ENCODE data around the gene MALRD1. TPM values are rescaled to one million over a fixed set of nuclear protein-coding genes. Genes with fewer than 3 reads are reported as not detected.

Gene MALRD1
- total RNA-seq, 2 experiments from 2014 or later: not detected

DNA sequence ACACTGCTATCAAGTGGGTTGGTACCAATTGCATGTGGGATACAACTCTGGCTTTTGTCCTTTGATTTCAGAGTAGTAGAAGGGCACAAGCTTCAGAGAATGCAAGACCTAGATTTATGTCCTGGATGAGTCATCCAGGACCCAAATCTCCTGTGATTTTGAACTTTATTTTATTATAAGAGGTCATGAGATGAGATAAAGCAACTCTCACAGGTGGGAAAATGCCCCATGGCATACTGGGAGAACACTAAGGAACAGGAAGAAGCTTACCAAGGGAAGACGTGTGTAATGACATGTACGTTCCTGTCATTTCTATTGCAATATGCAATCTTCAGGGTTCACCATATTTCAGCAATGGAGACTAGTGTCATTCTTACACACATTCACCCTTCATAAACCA, 966 bp downstream of the MALRD1 start:
- ChIA-PET POLR2A (no interaction called here), CTCF (no interaction called here)
- Mint-ChIP-seq H3K9me3 (peaks cover 3% of the 10 kb centered on the region), H3K4me1 (no peaks in the 10 kb centered on the region), H3K27ac (no peak overlapping the region), H3K27me3 (no peaks in the 10 kb centered on the region), H3K4me3 (no peak overlapping the region), H3K36me3 (ENCODE audit: low read depth) (no peaks in the 10 kb centered on the region)
- no peak for DNase-seq

DNA sequence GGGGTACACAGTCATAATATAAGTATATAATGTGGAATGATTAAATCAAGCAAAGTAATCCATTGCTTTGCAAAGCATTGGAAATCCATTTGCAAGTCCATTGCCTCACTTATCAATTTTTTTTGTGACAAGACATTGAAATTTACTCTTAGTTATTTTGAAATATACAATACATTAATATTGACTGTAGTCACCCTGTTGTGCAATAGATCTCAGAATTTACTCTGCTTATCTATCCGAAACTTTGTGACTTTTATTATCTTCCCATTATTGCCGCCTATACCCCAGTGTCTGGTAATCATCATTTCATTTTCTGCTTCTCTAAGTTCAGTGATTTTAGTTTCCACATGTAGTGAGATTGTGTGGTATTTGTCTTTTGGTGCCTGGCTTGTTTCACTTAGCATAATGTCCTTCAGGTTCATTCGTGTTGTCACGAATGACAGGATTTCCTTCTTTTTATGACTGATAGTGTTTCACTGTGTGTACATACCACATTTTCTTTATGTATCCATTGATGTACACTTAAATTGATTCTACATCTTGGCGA, 5.8 kb downstream of the MALRD1 start:
- no peak for DNase-seq
- no peaks in the 10 kb centered on the region for H3K27me3 Mint-ChIP-seq
- H3K27ac Mint-ChIP-seq: no peak overlapping the region
- H3K4me1 Mint-ChIP-seq: no peaks in the 10 kb centered on the region
- H3K36me3 Mint-ChIP-seq (ENCODE audit: low read depth): no peaks in the 10 kb centered on the region
- ChIA-PET CTCF (no interaction called here), POLR2A (no interaction called here)
- H3K4me3 Mint-ChIP-seq: no peak overlapping the region
- peaks cover 6% of the 10 kb centered on the region for H3K9me3 Mint-ChIP-seq

DNA sequence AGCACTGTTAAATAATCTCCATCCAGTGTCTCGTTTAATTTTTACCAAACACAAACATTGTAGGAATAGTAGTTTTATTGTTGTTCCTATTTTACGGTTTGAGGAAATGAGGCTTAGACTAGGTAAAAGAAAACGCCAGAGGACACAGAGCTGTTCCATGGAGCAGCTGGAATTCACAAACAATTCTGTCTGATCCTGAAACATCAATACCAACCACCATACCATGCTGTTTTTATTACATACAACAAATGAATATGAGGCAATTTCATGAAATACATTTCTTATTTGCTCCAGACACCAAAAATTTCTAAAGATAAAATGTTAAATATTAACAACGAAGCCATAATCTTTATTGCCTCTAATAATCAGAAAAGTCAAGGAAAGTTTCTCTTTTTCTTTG, 9.4 kb downstream of the MALRD1 start:
- Mint-ChIP-seq H3K4me1 (no peaks in the 10 kb centered on the region), H3K4me3 (no peak overlapping the region), H3K9me3 (peaks cover 11% of the 10 kb centered on the region), H3K27me3 (no peaks in the 10 kb centered on the region), H3K27ac (no peak overlapping the region), H3K36me3 (ENCODE audit: low read depth) (no peaks in the 10 kb centered on the region)
- CTCF ChIA-PET: no interaction called here
- POLR2A ChIA-PET: no interaction called here
- no peak for DNase-seq

DNA sequence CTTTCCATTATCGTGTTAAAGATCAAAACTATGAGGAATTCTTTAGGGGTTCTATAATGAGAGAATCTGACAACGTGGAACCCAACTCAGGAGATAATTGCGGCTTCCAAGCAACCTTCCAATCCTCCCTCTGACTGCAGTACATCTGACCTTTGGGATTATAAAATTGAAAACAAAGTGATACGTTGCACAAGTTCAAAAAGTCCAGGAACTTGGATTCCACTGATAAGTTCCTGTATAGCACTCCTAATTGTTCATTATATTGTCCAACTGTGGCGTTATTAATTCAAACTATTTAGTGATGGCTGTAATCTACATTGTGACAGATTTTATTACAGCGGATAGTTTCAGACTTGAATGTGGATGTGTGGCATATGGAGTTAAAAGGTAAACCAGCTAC, 15.4 kb downstream of the MALRD1 start:
- H3K4me3 Mint-ChIP-seq: no peak overlapping the region
- DNase-seq: no peak

DNA sequence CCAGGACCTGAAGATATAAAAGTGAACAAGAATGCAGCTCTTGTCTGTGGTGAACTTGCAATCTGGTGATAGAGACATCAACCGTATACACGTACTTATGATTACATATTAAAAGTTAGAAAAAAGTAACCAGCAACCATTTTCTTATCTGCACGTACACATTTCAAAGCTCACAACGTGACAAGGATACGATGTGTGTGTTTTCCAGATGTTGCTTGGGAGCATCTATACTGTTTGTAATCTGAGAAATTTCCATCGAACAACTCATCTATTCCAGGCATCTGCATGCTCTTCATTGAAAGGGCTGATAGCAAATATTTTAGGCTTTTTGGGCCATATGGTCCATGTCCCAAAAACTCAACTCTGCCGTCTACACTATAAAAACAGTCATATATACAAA, 23.3 kb downstream of the MALRD1 start:
- CTCF ChIA-PET: no interaction called here
- H3K4me3 Mint-ChIP-seq: no peak overlapping the region
- peaks cover 3% of the 10 kb centered on the region for H3K9me3 Mint-ChIP-seq
- POLR2A ChIA-PET: no interaction called here
- no peak for DNase-seq
- no peaks in the 10 kb centered on the region for H3K36me3 Mint-ChIP-seq (ENCODE audit: low read depth)
- H3K27me3 Mint-ChIP-seq: no peaks in the 10 kb centered on the region
- H3K4me1 Mint-ChIP-seq: no peaks in the 10 kb centered on the region
- no peak overlapping the region for H3K27ac Mint-ChIP-seq

More for the DNA sequence above, 15.4 kb downstream of the MALRD1 start:
- no peaks in the 10 kb centered on the region for H3K4me1 Mint-ChIP-seq
- no peaks in the 10 kb centered on the region for H3K27me3 Mint-ChIP-seq
- ChIA-PET POLR2A (no interaction called here), CTCF (no interaction called here)
- H3K27ac Mint-ChIP-seq: no peak overlapping the region
- H3K9me3 Mint-ChIP-seq: peaks cover 13% of the 10 kb centered on the region
- H3K36me3 Mint-ChIP-seq (ENCODE audit: low read depth): no peaks in the 10 kb centered on the region

DNA sequence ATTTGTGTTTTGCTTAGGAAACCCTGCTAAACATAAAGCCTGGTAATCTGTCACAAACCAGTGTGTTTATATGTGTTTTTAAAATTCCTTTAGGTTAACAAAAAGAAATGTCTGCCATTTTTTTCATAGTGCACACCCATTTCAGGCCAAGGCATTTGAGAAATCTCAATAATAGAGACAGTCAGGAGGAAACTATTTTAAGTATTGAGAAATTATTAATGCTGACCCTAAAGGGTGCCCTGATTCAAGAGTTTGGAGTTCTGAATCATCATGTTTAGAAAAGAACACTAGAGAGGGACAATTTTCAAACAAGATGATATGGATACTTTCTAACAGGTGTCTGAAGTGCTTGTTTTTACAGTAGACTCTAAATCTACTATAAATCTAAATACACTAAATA, 28.7 kb downstream of the MALRD1 start:
- Mint-ChIP-seq H3K27ac (no peak overlapping the region), H3K36me3 (ENCODE audit: low read depth) (no peaks in the 10 kb centered on the region), H3K4me1 (no peaks in the 10 kb centered on the region), H3K4me3 (no peak overlapping the region), H3K9me3 (peaks cover 3% of the 10 kb centered on the region), H3K27me3 (no peaks in the 10 kb centered on the region)
- ChIA-PET POLR2A (no interaction called here), CTCF (no interaction called here)
- no peak for DNase-seq

DNA sequence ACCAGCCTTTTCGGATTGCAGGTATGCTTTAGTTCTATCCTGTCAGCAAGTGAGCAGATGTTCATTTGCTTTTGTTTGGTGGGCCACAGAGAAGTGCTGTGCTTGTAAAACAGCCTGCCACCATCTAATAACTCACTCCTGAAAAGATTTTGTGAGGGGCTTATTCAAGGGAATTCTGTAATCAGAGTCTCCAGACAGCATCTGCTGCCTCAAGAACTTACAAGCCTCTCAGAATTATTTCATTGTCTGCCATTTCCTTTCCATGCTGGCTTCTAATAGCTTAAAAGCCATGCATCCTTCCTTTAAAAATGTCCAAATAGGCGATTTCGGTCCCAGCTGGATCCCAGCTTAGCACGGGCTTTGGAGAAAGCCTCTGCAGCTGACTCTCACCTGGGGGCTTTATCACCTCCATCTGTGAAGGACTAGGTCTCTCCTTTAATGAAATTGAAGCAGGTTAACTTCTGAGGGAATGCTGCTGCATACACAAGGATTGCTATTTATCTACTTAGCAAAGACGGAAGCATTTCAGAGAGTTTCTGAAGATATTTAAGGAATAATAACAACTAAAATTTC, 48.0 kb downstream of the MALRD1 start:
- ChIA-PET CTCF (no interaction called here), POLR2A (no interaction called here)
- H3K27me3 Mint-ChIP-seq: no peaks in the 10 kb centered on the region
- no peak for DNase-seq
- no peak overlapping the region for H3K27ac Mint-ChIP-seq
- H3K4me3 Mint-ChIP-seq: no peak overlapping the region
- H3K9me3 Mint-ChIP-seq: peaks cover 15% of the 10 kb centered on the region
- no peaks in the 10 kb centered on the region for H3K4me1 Mint-ChIP-seq
- no peaks in the 10 kb centered on the region for H3K36me3 Mint-ChIP-seq (ENCODE audit: low read depth)

DNA sequence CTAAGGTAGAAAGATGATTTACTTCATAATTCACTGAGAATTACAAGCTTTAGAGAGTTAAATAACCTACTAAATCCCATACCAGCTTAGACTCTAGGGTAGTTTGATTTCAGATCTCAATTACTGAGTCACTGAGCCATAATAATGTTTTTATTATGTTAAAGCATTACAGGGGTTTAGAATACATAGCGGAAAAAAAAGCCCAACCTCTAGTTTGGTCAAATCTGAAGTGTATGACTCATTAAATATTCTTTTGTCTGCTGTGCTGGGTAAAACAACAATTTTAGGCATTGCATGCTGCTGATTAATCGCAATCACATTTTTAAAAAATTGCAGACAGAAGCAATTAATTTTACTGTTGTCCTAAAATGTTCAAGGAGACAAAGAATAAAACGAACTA, 48.5 kb downstream of the MALRD1 start:
- no peak for DNase-seq
- H3K4me1 Mint-ChIP-seq: no peaks in the 10 kb centered on the region
- no peaks in the 10 kb centered on the region for H3K27me3 Mint-ChIP-seq
- POLR2A ChIA-PET: no interaction called here
- no peak overlapping the region for H3K4me3 Mint-ChIP-seq
- no peak overlapping the region for H3K27ac Mint-ChIP-seq
- H3K36me3 Mint-ChIP-seq (ENCODE audit: low read depth): no peaks in the 10 kb centered on the region
- peaks cover 15% of the 10 kb centered on the region for H3K9me3 Mint-ChIP-seq
- CTCF ChIA-PET: no interaction called here

DNA sequence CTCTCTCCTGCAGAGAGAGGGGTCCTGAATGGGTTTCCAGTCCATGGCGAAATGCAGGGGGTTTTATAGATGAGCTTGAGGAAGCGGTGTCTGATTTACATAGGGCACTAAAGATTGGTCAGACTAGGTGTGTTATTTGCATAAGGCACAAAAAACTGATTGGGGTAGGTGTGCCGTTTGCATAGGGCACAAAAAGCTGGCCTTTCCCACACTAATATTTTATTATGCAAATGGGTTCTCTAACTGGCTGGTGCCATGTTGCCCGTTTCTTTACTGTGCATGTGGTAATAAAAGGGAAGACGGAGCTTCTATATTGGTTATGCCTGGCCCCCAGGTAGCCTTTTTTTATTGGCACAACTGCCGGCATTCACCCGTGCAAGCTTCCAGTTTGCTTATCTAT, 50.2 kb downstream of the MALRD1 start:
- no peak for DNase-seq
- ChIA-PET POLR2A (no interaction called here), CTCF (no interaction called here)
- Mint-ChIP-seq H3K27ac (no peak overlapping the region), H3K4me1 (no peaks in the 10 kb centered on the region), H3K36me3 (ENCODE audit: low read depth) (no peaks in the 10 kb centered on the region), H3K4me3 (no peak overlapping the region), H3K9me3 (peaks cover 15% of the 10 kb centered on the region), H3K27me3 (no peaks in the 10 kb centered on the region)

DNA sequence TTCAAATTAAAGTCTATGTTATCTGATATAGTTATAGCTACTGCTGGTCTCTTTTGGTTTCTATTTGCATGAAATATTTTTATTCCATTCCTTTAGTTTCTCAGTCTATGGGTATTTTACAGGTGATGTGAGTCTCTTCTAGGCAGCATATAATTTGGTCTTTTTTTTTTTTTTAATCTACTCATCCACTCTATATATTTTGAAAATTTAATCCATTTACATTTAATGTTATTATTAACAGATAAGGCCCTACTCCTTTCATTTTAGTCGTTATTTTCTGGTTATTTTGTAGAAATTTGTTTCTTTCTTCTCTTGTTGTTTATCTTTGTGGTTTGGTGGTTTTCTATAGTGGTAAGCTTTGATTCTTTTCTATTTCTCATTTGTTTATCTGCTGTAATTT, 58.8 kb downstream of the MALRD1 start:
- no peak overlapping the region for H3K4me3 Mint-ChIP-seq
- POLR2A ChIA-PET: no interaction called here
- no peaks in the 10 kb centered on the region for H3K4me1 Mint-ChIP-seq
- DNase-seq: no peak
- peaks cover 6% of the 10 kb centered on the region for H3K9me3 Mint-ChIP-seq
- no peaks in the 10 kb centered on the region for H3K27me3 Mint-ChIP-seq
- no peak overlapping the region for H3K27ac Mint-ChIP-seq
- no peaks in the 10 kb centered on the region for H3K36me3 Mint-ChIP-seq (ENCODE audit: low read depth)
- CTCF ChIA-PET: no interaction called here

DNA sequence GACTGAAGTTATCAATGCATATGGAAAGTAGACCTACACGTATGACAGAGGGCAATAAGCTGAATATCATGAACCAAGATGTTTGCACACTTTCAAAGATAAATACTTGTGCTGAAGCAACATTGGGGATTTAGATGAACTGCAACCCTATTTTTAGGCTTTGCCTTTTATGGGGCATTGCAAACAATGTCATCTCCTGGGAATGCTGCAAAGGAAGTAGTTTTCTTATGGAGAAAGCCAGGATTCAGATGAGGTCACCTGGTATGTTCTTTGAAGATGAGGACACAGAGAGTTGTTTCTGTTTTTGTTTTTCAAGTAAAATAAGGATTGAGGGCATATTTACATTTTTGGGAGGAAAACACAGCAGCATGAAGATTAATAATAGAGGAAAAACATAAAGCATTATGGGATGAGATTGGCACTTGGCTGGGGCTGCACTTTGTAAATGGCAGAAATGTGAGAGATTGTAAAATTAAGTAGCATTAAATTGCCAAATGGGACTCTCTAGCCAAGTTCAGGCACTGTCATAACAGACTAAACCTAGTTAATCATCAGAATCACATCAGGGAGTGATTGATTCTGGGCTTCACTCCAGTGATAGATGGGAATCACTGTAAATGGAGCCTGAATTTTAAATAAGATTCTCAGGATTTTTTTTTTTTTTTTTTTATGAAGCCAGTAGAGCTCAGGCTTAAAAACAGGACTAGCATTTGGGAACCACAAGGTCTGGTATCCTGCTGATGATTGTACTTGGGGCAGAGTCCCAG, 63.1 kb downstream of the MALRD1 start:
- CTCF ChIA-PET: no interaction called here
- H3K4me1 Mint-ChIP-seq: no peaks in the 10 kb centered on the region
- no peak for DNase-seq
- no peak overlapping the region for H3K27ac Mint-ChIP-seq
- no peaks in the 10 kb centered on the region for H3K36me3 Mint-ChIP-seq (ENCODE audit: low read depth)
- no peak overlapping the region for H3K4me3 Mint-ChIP-seq
- H3K27me3 Mint-ChIP-seq: no peaks in the 10 kb centered on the region
- peaks cover 13% of the 10 kb centered on the region for H3K9me3 Mint-ChIP-seq
- POLR2A ChIA-PET: no interaction called here

DNA sequence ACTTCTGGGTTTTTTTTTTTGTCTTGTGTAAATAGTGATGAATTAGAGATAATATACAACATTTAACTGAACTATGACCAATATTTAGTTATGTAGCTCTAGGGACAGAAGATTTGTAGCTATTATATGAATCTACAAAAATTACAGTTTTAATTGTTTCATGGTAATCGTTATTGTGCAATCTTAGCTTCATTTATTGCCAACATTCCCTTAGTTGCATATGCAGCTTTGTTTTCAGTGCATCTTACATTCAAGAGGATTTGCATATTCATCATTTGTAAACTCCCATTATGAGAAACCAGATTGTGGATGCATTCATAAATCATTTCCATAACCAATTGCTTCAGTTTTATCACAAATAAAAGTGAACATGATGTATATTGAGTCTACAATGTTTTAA, 68.8 kb downstream of the MALRD1 start:
- Mint-ChIP-seq H3K27me3 (no peaks in the 10 kb centered on the region), H3K36me3 (ENCODE audit: low read depth) (no peaks in the 10 kb centered on the region), H3K9me3 (peaks cover 17% of the 10 kb centered on the region), H3K4me3 (no peak overlapping the region), H3K4me1 (no peaks in the 10 kb centered on the region), H3K27ac (no peak overlapping the region)
- CTCF ChIA-PET: no interaction called here
- no peak for DNase-seq
- POLR2A ChIA-PET: no interaction called here

DNA sequence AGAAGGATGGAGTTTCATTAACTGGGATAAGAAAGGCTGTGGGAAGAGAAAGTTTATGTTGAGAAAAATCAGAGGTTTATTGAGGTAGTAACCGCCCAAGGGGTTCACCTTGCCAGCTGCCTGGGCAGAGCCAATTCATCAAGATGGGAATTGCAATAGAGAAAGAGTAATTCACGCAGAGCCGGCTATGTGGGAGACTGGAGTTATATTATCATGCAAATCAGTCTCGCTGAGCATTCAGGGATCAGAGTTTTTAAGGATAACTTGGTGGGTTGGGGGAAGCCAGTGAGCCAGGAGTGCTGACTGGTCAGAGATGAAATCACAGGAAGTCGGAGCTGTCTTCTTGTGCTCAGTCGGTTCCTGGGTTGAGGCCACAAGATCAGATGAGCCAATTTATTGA, 70.6 kb downstream of the MALRD1 start:
- CTCF ChIA-PET: no interaction called here
- DNase-seq: no peak
- Mint-ChIP-seq H3K27ac (no peak overlapping the region), H3K9me3 (peaks cover 14% of the 10 kb centered on the region), H3K27me3 (no peaks in the 10 kb centered on the region), H3K36me3 (ENCODE audit: low read depth) (no peaks in the 10 kb centered on the region), H3K4me1 (no peaks in the 10 kb centered on the region), H3K4me3 (no peak overlapping the region)
- POLR2A ChIA-PET: no interaction called here

DNA sequence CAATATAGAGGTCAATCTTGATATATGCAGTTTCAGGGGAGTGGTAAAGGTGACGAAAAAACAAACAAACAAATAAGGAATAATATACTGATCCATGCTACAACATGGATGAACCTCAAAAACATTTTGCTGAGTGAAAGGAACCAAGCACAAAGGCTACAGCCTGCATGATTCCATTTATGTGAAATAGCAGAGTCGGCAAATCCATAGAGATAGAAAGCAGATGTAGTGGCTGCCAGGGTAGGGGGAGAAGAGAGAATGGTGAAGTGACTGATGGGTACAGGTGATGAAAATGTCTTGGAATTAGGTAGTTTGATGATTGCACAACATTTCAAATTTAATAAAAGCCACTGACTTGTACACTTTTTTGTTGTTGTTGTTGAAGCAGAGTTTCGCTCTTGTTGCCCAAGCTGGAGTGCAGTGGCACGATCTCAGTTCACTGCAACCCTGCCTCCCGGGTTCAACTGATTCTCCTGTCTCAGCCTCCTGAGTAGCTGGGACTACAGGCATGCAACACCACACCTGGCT, 71.8 kb downstream of the MALRD1 start:
- Mint-ChIP-seq H3K4me1 (no peaks in the 10 kb centered on the region), H3K9me3 (peaks cover 14% of the 10 kb centered on the region), H3K36me3 (ENCODE audit: low read depth) (no peaks in the 10 kb centered on the region), H3K27ac (no peak overlapping the region), H3K27me3 (no peaks in the 10 kb centered on the region), H3K4me3 (no peak overlapping the region)
- CTCF ChIA-PET: no interaction called here
- no peak for DNase-seq
- POLR2A ChIA-PET: no interaction called here
